ENCODE data around the gene MARCHF2.

DNA sequence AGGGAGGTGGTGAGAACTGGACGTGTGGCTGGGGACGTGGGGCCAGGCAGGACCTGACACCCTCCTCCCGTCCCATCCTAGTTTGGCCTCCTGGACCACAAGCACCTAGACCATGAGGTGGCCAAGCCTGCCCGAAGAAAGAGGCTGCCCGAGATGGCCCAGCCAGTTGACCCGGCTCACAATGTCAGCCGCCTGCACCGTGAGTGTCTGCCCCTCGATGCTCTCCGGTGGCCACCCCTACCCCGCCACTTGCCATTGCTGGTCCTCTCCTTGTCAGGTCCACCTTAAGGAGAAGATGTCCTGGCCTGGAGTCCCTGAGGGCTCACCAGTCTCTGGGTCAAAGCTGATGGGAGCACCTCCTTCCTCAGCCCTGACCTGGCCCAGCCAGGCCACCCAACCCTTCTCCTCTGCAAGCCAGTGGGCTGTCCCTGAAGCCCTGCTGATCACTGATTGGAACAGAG, 47.0 kb upstream of the MARCHF2 start:
- TF ChIP-seq TAF1 (IDR thresholded peaks at IDR 0.05; ENCODE audit: borderline replicate concordance, low read depth, low read length): no peak
- TF ChIP-seq POLR2AphosphoS5 (IDR thresholded peaks at IDR 0.05; ENCODE audit: low read depth, low read length): no peak
- TF ChIP-seq POLR2A (IDR thresholded peaks at IDR 0.05; ENCODE audit: low read depth, low read length): no peak
